ENCODE results near the gene RPL14. TPM values are rescaled to one million over a fixed set of nuclear protein-coding genes. Genes with fewer than 3 reads are reported as not detected.

RPL14 gene
- total and polyA plus RNA-seq, 2 of the 13 experiments (the other 11 are each of a cell fraction or from before 2014, with no cell fraction given): 502 to 1,291 TPM

- H4K20me1 ChIP-seq (ENCODE audit: insufficient read depth, low read length): no peaks in the 10 kb centered on the region
- H3K9me3 ChIP-seq (ENCODE audit: low read length): no peaks in the 10 kb centered on the region
- H3K27me3 ChIP-seq (ENCODE audit: control insufficient read depth in 1 of 2, insufficient read depth in 2 of 2, low read length in 2 of 2): no peaks in the 10 kb centered on the region; a peak in 1 of 5 replicates
- CTCF ChIA-PET (ENCODE audit: low intra/inter-chr PET ratio, low total read pairs): no interaction called here
- peaks cover 13% of the 10 kb centered on the region for H3K79me2 ChIP-seq (ENCODE audit: insufficient read depth, low read length)
- DNase-seq (ENCODE audit: low spot score) (peak; percentile 98), FAIRE-seq (peak; percentile 90), ATAC-seq (peak; percentile 95)
- intact Hi-C loops (cut with micrococcal nuclease; ENCODE audit: unreplicated experiment): loop anchor here (1.0 to 10.0 kb wide), 3 partner anchors 124 to 652 kb away; no protein-coding TSS in a partner anchor
- POLR2A ChIA-PET: interaction anchor here (1.1 to 2.6 kb wide), 7 partner anchors 9 to 124 kb away, joined by 3 to 20 read pairs (median 5); partner anchors contain the start of genes ZNF619, ZNF620 and ZNF621
- H2AFZ ChIP-seq (ENCODE audit: low read length): peak overlapping the region; percentile 56
- H3K9ac ChIP-seq (ENCODE audit: insufficient read depth, low read depth, low read length): peak overlapping the region; percentile 80
- H3K4me1 ChIP-seq (ENCODE audit: insufficient read depth, low read length): peaks cover 41% of the 10 kb centered on the region
- H3K4me3 ChIP-seq (replicated peaks in 1 of 3; ENCODE audit: insufficient read depth in 1 of 3, low read depth in 2 of 3, low read length in 3 of 3): peak overlapping the region; percentile 65 to 86 (median 79)
- 0% methylated on average over 13 of the region's 41 CpGs for WGBS (ENCODE audit: low lambda C conversion rate)
- in situ Hi-C loops (cut with HindIII; ENCODE audit: extremely low pct_ligation_motif_present, low pct_unique_long_range_greater_than_20kb): loop anchor here (10.0 kb wide), 1 partner anchor 138 kb away; no protein-coding TSS in a partner anchor
- peak overlapping the region; percentile 91 for H3K4me2 ChIP-seq (ENCODE audit: low read depth, low read length)
- peak overlapping the region; percentile 86 for H3K27ac ChIP-seq (ENCODE audit: extremely low read length, insufficient read depth, low read length)
- BruUV-seq (replicated peaks): no TSS peak
- H3K36me3 ChIP-seq (replicated peaks in 1 of 2; ENCODE audit: control insufficient read depth in 1 of 2, insufficient read depth in 2 of 2, low read length in 2 of 2): no peaks in the 10 kb centered on the region
- TF ChIP-seq ZNF550 (CRISPR knock-in tag; IDR thresholded peaks at IDR 0.05; ENCODE audit: borderline replicate concordance): no peak
- no peak for TF ChIP-seq JARID2 (CRISPR knock-in tag; IDR thresholded peaks at IDR 0.05; ENCODE audit: insufficient replicate concordance)
- peak; percentile 72; the same call in 1 of the 3 replicates for TF ChIP-seq MXI1 (IDR thresholded peaks at IDR 0.05; ENCODE audit: borderline replicate concordance, low read depth, low read length)
- 0 out of 2 replicates have a peak, but pooled peaks have one; percentile 11 for TF ChIP-seq ZFP37 (CRISPR knock-in tag; IDR thresholded peaks at IDR 0.05; ENCODE audit: borderline replicate concordance)
- TF ChIP-seq ZBTB7B (CRISPR knock-in tag; IDR thresholded peaks at IDR 0.05): peak; percentile 69; the same call in 1 of the 2 replicates
- TF ChIP-seq ZNF749 (CRISPR knock-in tag; IDR thresholded peaks at IDR 0.05; ENCODE audit: borderline replicate concordance): no peak; the same call in 1 of the 2 replicates
- peak; percentile 72 for TF ChIP-seq IRF2 (CRISPR knock-in tag; IDR thresholded peaks at IDR 0.05)
- TF ChIP-seq MAFF (IDR thresholded peaks at IDR 0.05; ENCODE audit: low read depth, low read length): no peak
- TF ChIP-seq RFXAP (CRISPR knock-in tag; IDR thresholded peaks at IDR 0.05; ENCODE audit: borderline replicate concordance): peak; percentile 64; the same call in 1 of the 2 replicates
- TF ChIP-seq U2AF1 (optimal IDR thresholded peaks at IDR 0.05; ENCODE audit: low read depth, low read length): no peak
- TF ChIP-seq ZNF766 (CRISPR knock-in tag; IDR thresholded peaks at IDR 0.05; ENCODE audit: borderline replicate concordance): no peak
- no peak for TF ChIP-seq HNRNPK (IDR thresholded peaks at IDR 0.05; ENCODE audit: low read depth, low read length, poor library complexity, severe bottlenecking)
- TF ChIP-seq, protein P1, sequence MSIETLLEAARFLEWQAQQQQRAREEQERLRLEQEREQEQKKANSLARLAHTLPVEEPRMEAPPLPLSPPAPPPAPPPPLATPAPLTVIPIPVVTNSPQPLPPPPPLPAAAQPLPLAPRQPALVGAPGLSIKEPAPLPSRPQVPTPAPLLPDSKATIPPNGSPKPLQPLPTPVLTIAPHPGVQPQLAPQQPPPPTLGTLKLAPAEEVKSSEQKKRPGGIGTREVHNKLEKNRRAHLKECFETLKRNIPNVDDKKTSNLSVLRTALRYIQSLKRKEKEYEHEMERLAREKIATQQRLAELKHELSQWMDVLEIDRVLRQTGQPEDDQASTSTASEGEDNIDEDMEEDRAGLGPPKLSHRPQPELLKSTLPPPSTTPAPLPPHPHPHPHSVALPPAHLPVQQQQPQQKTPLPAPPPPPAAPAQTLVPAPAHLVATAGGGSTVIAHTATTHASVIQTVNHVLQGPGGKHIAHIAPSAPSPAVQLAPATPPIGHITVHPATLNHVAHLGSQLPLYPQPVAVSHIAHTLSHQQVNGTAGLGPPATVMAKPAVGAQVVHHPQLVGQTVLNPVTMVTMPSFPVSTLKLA (IDR thresholded peaks at IDR 0.05): peak; percentile 72
- no peak for TF ChIP-seq ZNF720 (CRISPR knock-in tag; IDR thresholded peaks at IDR 0.05)
- TF ChIP-seq ZNF180 (CRISPR knock-in tag; IDR thresholded peaks at IDR 0.05; ENCODE audit: borderline replicate concordance, low read depth): no peak
- TF ChIP-seq ZKSCAN1 (IDR thresholded peaks at IDR 0.05; ENCODE audit: low read length): no peak
- peak; percentile 54; the same call in 1 of the 2 replicates for TF ChIP-seq YEATS4 (CRISPR knock-in tag; IDR thresholded peaks at IDR 0.05; ENCODE audit: borderline replicate concordance)
- TF ChIP-seq ZNF329 (CRISPR knock-in tag; IDR thresholded peaks at IDR 0.05; ENCODE audit: low read depth): 0 out of 2 replicates have a peak, but pooled peaks have one; percentile 71
- peak; percentile 84 for TF ChIP-seq ZBTB14 (CRISPR knock-in tag; IDR thresholded peaks at IDR 0.05)
- peak; percentile 72; the same call in 1 of the 2 replicates for TF ChIP-seq FOXK2 (IDR thresholded peaks at IDR 0.05)
- no peak for TF ChIP-seq ZKSCAN8 (CRISPR knock-in tag; IDR thresholded peaks at IDR 0.05; ENCODE audit: borderline replicate concordance)
- TF ChIP-seq TSC22D2 (CRISPR knock-in tag; IDR thresholded peaks at IDR 0.05; ENCODE audit: borderline replicate concordance): peak; percentile 42; the same call in 1 of the 2 replicates
Observed at GRCh38 chr3:40452876-40453730, 4.0 kb upstream of the RPL14 start.
